HEK293T (cell line): Measurements from ENCODE around the gene ELF2.

ENCODE experiments used
- CTCF ChIA-PET: fragments of 350-600 bp; formaldehyde crosslinking; extraction: SDS; loops from one replicate; lab custom pipeline; 2021; ENCODE audit warnings: antibody characterized with exemption, inconsistent platforms; lab: Yijun Ruan, JAX
- POLR2A ChIA-PET: fragments of 350-600 bp; formaldehyde crosslinking; extraction: SDS; loops from one replicate; lab custom pipeline; 2020; ENCODE audit warnings: antibody characterized with exemption, inconsistent platforms; lab: Yijun Ruan, JAX
- DNase-seq: peaks from one replicate; pipeline ENCODE4 v3.0.0; 2012; ENCODE audit warnings: mixed read lengths; ENCODE audit errors: extremely low spot score
- ARNT ChIP-seq: fragments of 450-650 bp; IDR thresholded peaks from 2 replicates; pipeline ENCODE4 v1.6.1; 2017; ENCODE audit warnings: mild to moderate bottlenecking
- BHLHE40 ChIP-seq: fragments of 450-650 bp; IDR thresholded peaks from 2 replicates; pipeline ENCODE4 v1.6.1; 2016; ENCODE audit warnings: mild to moderate bottlenecking, moderate library complexity, borderline replicate concordance
- CTBP1 ChIP-seq: fragments of 450-650 bp; IDR thresholded peaks from 2 replicates; pipeline ENCODE4 v1.6.1; 2016; ENCODE audit warnings: borderline replicate concordance
- ELF4 ChIP-seq: fragments of 450-650 bp; IDR thresholded peaks from 2 replicates; pipeline ENCODE4 v1.6.1; 2017; ENCODE audit warnings: antibody characterized with exemption
- FOXA1 ChIP-seq: fragments of 450-650 bp; IDR thresholded peaks from 2 replicates; pipeline ENCODE4 v1.6.1; 2016; ENCODE audit warnings: mild to moderate bottlenecking
- FOXK2 ChIP-seq: fragments of 450-650 bp; IDR thresholded peaks from 2 replicates; pipeline ENCODE4 v1.6.1; 2016; ENCODE audit warnings: mild to moderate bottlenecking
- FOXM1 ChIP-seq: fragments of 450-650 bp; IDR thresholded peaks from 2 replicates; pipeline ENCODE4 v1.6.1; 2017; ENCODE audit warnings: mild to moderate bottlenecking, borderline replicate concordance
- HDGF ChIP-seq: fragments of 450-650 bp; IDR thresholded peaks from 2 replicates; pipeline ENCODE4 v1.6.1; 2017; ENCODE audit warnings: antibody characterized with exemption, borderline replicate concordance
- L3MBTL2 ChIP-seq: fragments of 450-650 bp; conservative IDR thresholded peaks from 2 replicates; pipeline ENCODE4 v1.6.1; 2016; ENCODE audit warnings: mild to moderate bottlenecking
- LEF1 ChIP-seq: fragments of 450-650 bp; IDR thresholded peaks from 2 replicates; pipeline ENCODE4 v1.6.1; 2017; ENCODE audit warnings: mild to moderate bottlenecking, borderline replicate concordance
- NFRKB ChIP-seq: fragments of 450-650 bp; IDR thresholded peaks from 2 replicates; pipeline ENCODE4 v1.6.1; 2016; ENCODE audit warnings: mild to moderate bottlenecking, moderate library complexity
- PKNOX1 ChIP-seq: fragments of 450-650 bp; IDR thresholded peaks from 2 replicates; pipeline ENCODE4 v1.6.1; 2016
- SP1 ChIP-seq: fragments of 450-650 bp; IDR thresholded peaks from 2 replicates; pipeline ENCODE4 v1.6.1; 2017
- SUZ12 ChIP-seq: fragments of 450-650 bp; IDR thresholded peaks from 2 replicates; pipeline ENCODE4 v1.6.1; 2016; ENCODE audit warnings: mild to moderate bottlenecking
- TARDBP ChIP-seq: fragments of 450-650 bp; IDR thresholded peaks from 2 replicates; pipeline ENCODE4 v1.6.1; 2016
- ZNF384 ChIP-seq: fragments of 450-650 bp; IDR thresholded peaks from 2 replicates; pipeline ENCODE4 v1.6.1; 2016

The ELF2 gene

DNA sequence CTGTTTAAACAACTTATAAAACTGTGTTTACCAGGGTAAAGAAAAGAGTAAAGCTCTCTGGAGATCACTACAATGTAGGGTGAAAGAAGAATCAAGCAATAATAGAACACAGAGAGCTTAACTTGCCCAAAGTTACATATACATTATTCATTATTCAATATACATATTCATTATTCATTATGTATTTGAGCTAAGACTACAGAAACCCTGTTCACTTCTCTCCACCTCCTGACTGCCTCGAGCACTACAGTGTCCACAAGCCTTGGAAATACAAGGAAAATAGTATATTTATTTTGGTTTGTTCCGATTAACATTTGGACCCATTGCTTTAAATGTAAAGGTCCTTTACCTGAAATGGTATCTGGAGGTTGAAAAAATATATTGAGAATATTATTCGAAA lies 35.9 kb upstream of the ELF2 start:
- no peak for DNase-seq
- TF ChIP-seq PKNOX1 (no peak), HDGF (no peak), BHLHE40 (no peak), SUZ12 (no peak), FOXA1 (no peak)
- POLR2A ChIA-PET: no interaction called here
- CTCF ChIA-PET: interaction anchor here (0.9 kb wide), 1 partner anchor 83 kb away, joined by 5 read pairs; no protein-coding TSS in a partner anchor

- ChIA-PET POLR2A (no interaction called here), CTCF (no interaction called here)
- no peak for TF ChIP-seq FOXA1
- TF ChIP-seq ELF4: no peak
- TF ChIP-seq BHLHE40: no peak
- no peak for TF ChIP-seq NFRKB
- no peak for TF ChIP-seq HDGF
- no peak for TF ChIP-seq ARNT
- no peak for TF ChIP-seq TARDBP
- no peak for TF ChIP-seq L3MBTL2
- no peak for TF ChIP-seq FOXK2
- TF ChIP-seq FOXM1: no peak
- TF ChIP-seq PKNOX1: no peak
- no peak for TF ChIP-seq SP1
- TF ChIP-seq SUZ12: no peak
- no peak for TF ChIP-seq ZNF384
- no peak for TF ChIP-seq LEF1
- no peak for TF ChIP-seq CTBP1
- DNase-seq: no peak
These were observed 33.5 kb upstream of the ELF2 start for GRCh38 chr4:139210486-139210885.

DNA sequence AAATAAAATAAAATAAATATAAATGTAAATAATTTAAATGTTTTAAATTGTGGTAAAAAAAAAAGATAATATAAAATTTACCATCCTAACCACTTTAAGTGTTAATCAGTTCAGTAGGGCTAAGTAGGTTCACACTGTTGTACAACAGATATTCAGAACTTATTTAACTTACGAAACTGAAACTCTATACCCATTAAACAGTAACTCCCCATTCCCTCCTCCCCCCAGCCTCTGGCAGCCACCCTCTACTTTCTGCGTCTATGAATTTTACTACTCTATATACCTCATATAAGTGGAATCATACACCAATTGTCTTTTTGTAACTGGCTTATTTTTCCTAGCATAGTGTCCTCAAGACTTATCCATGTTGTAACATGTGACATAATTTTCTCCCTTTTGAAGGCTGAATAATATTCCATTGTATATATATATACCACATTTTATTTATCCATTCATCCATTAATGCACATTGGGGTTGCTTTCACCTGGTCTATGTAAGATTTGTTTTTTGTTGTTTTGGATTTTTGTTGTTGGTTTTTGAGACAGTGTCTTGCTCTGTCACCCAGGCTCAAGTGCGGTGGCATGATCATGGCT lies 32.5 kb upstream of the ELF2 start:
- DNase-seq: no peak
- ChIA-PET POLR2A (no interaction called here), CTCF (no interaction called here)
- TF ChIP-seq ARNT (no peak), FOXM1 (no peak), ZNF384 (no peak), L3MBTL2 (no peak), CTBP1 (no peak), PKNOX1 (no peak), FOXK2 (no peak), FOXA1 (no peak), LEF1 (no peak), ELF4 (no peak)

DNA sequence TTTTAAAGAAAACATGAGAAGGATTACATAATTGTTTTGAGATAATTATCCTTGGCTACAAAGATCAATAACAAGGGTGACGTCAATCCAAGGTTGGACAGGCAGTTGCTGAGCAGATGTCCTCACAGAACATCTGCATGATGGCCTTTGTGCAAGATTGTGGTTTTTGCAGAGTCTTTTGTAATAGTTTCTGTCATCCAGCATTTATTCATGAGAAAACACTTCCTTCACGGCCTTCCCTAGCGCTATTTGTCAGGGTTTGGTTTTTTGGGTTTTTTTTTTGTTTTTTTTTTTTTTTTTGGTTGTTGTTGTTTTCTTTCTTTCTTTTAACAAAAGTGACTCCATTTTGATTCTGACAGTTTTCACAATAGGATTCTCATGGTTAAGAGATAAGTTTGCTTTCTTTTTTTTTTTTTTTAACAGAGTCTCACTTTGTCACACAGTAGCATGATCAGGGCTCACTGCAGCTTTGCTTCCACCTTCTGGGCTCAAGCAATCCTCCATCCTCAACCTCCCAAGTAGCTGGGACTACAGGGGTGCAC lies 31.5 kb upstream of the ELF2 start:
- POLR2A ChIA-PET: interaction anchor here (1.0 kb wide), 1 partner anchor 92 kb away, joined by 3 read pairs; the partner anchor contains the start of gene NAA15
- TF ChIP-seq FOXM1: no peak
- TF ChIP-seq ZNF384: peak; percentile 51; the same call in 1 of the 2 replicates
- CTCF ChIA-PET: interaction anchor here (0.6 kb wide), 1 partner anchor 270 kb away, joined by 3 read pairs; no protein-coding TSS in a partner anchor
- no peak for DNase-seq

DNA sequence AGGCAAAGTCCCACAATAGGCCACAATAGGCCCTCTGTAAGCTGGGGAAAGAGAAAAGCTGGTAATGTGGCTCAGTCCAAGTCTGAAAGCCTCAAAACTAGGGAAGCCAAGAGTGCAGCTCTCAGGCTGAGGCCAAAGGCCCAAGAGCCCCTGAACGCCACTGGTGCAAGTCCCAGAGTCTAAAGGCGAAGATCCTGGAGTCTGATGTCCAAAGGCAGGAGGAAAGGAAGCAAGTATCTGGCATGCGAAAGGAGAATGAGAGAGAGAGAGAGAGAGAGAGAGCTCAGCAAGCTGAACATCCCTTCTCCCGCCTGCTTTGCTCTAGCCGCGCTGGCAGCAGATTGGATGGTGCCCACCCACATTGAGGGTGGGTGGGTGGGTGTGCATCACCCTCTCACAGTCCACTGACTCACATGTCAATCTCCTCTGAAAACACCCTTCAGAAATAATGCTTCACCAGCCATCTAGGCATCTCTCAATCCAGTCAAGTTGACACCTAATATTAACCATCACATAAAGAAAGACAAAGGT lies 30.9 kb upstream of the ELF2 start:
- TF ChIP-seq ELF4: no peak
- TF ChIP-seq LEF1: no peak
- no peak for TF ChIP-seq PKNOX1
- no peak for TF ChIP-seq ZNF384
- ChIA-PET CTCF (no interaction called here), POLR2A (interaction anchor here (1.0 kb wide), 1 partner anchor 93 kb away, joined by 3 read pairs; the partner anchor contains the start of gene NAA15)
- no peak for DNase-seq

DNA sequence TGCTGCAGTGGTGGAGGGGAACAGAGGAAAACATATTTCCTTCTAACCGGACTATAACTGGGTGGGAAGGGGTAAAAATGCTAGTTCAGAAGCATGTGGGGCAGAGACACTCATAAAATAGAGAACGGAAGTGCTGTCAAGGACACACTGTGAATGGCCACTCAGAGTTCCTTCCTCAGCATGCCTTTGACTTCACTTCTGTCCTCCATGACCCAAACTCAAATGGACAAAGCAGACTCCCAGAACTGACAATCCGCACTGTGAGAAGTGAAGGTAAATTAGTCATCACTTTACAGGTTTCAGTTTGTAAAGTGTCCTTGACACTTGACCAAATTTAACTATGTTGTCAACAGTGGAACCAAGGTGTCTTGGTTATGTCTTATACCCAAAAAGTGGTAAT lies 30.2 kb upstream of the ELF2 start:
- ChIA-PET POLR2A (no interaction called here), CTCF (no interaction called here)
- DNase-seq: no peak
- no peak for TF ChIP-seq L3MBTL2
- no peak for TF ChIP-seq FOXM1
- no peak for TF ChIP-seq SP1
- no peak for TF ChIP-seq TARDBP
- TF ChIP-seq HDGF: no peak
- no peak for TF ChIP-seq ELF4
- TF ChIP-seq ARNT: no peak
- TF ChIP-seq SUZ12: no peak
- no peak for TF ChIP-seq PKNOX1
- no peak for TF ChIP-seq NFRKB
- TF ChIP-seq CTBP1: no peak
- no peak for TF ChIP-seq BHLHE40
- no peak for TF ChIP-seq FOXK2
- no peak for TF ChIP-seq FOXA1
- no peak for TF ChIP-seq LEF1
- TF ChIP-seq ZNF384: no peak
